ENCODE data around the gene PEA15. TPM values are rescaled to one million over a fixed set of nuclear protein-coding genes. Genes with fewer than 3 reads are reported as not detected.

Gene PEA15
- total and polyA plus RNA-seq, 2 donors (not counting 3 experiments of a cell fraction or from before 2014, with no cell fraction given): 250 to 304 TPM

DNA sequence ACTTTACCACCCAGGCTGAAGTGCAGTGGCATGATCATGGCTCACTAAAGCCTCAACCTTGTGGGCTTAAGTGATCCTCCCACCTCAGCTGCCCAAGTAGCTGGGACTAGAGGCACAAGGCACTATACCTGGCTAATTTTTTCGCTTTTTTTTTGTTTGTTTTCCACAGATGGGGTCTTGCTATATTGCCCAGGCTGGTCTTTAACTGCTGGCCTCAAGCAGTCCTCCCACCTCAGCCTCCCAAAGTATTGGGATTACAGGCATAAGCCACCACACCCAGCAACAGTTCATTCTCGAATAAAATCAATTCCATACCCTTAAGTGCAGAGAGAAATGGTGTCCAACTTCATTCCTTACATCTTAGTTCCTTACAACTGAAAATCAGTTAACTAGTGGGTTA, 32.4 kb downstream of the PEA15 start:
- H3K4me1 ChIP-seq (ENCODE audit: control insufficient read depth, extremely low read depth, insufficient read depth, low read length): no peaks in the 10 kb centered on the region
- FAIRE-seq: no peak
- ChIA-PET CTCF (interaction anchor here (2.9 kb wide), 1 partner anchor 44 kb away, joined by 18 read pairs; no protein-coding TSS in a partner anchor), POLR2A (no interaction called here)
- no peaks in the 10 kb centered on the region for H4K20me1 ChIP-seq (replicated peaks; ENCODE audit: control insufficient read depth, extremely low read depth, insufficient read depth, low read length)
- dilution Hi-C loops (cut with MboI; ENCODE audit: extremely low pct_ligation_motif_present, low sequenced_read_pairs) (no loop called here), intact Hi-C loops (cut with micrococcal nuclease) (no loop called here)
- DNase-seq (ENCODE audit: low read depth, low spot score): no peak
- TF ChIP-seq GATA2 (IDR thresholded peaks at IDR 0.05; ENCODE audit: insufficient read depth, insufficient read length, low read depth, low read length) (no peak), JUN (IDR thresholded peaks at IDR 0.05; ENCODE audit: borderline replicate concordance, insufficient read depth, insufficient read length, low read depth) (no peak), EZH2 (IDR thresholded peaks at IDR 0.05; ENCODE audit: borderline replicate concordance, low read depth, low read length, severe bottlenecking) (no peak), MYC (IDR thresholded peaks at IDR 0.05; ENCODE audit: low read depth, low read length) (no peak), POLR2AphosphoS5 (IDR thresholded peaks at IDR 0.05; ENCODE audit: insufficient read depth, low read depth, low read length) (no peak), FOS (IDR thresholded peaks at IDR 0.05; ENCODE audit: borderline replicate concordance, insufficient read depth, low read length) (no peak), POLR2A (IDR thresholded peaks at IDR 0.05; ENCODE audit: low read depth, low read length) (no peak)
- TF ChIP-seq, protein P1, sequence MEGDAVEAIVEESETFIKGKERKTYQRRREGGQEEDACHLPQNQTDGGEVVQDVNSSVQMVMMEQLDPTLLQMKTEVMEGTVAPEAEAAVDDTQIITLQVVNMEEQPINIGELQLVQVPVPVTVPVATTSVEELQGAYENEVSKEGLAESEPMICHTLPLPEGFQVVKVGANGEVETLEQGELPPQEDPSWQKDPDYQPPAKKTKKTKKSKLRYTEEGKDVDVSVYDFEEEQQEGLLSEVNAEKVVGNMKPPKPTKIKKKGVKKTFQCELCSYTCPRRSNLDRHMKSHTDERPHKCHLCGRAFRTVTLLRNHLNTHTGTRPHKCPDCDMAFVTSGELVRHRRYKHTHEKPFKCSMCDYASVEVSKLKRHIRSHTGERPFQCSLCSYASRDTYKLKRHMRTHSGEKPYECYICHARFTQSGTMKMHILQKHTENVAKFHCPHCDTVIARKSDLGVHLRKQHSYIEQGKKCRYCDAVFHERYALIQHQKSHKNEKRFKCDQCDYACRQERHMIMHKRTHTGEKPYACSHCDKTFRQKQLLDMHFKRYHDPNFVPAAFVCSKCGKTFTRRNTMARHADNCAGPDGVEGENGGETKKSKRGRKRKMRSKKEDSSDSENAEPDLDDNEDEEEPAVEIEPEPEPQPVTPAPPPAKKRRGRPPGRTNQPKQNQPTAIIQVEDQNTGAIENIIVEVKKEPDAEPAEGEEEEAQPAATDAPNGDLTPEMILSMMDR (IDR thresholded peaks at IDR 0.05; ENCODE audit: extremely low read depth in 1 of 2, insufficient read depth in 1 of 2, low read depth in 1 of 2, low read length in 2 of 2): no peak
- TF ChIP-seq, protein P2, sequence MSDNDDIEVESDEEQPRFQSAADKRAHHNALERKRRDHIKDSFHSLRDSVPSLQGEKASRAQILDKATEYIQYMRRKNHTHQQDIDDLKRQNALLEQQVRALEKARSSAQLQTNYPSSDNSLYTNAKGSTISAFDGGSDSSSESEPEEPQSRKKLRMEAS (IDR thresholded peaks at IDR 0.05; ENCODE audit: insufficient read depth, insufficient read length): no peak
- H3K36me3 ChIP-seq (ENCODE audit: control insufficient read depth in 2 of 2, extremely low read depth in 1 of 2, insufficient read depth in 2 of 2, low read length in 2 of 2): peaks cover 13 to 14% of the 10 kb centered on the region in 2 experiments
- no peak overlapping the region for H3K27ac ChIP-seq (ENCODE audit: insufficient read depth, low read depth, low read length)
- no peaks in the 10 kb centered on the region for H3K9me1 ChIP-seq (replicated peaks; ENCODE audit: control insufficient read depth, extremely low read depth, insufficient read depth, low read length)
- no peak overlapping the region for H2AFZ ChIP-seq (ENCODE audit: low read depth, low read length)
- H3K4me3 ChIP-seq (replicated peaks in 1 of 3; ENCODE audit: insufficient read depth in 1 of 3, low read depth in 1 of 3, low read length in 3 of 3): no peak overlapping the region
- no peaks in the 10 kb centered on the region for H3K27me3 ChIP-seq (ENCODE audit: control insufficient read depth in 2 of 2, insufficient read depth in 2 of 2, low read length in 2 of 2)
- no peak overlapping the region for H3K9ac ChIP-seq (replicated peaks; ENCODE audit: extremely low read depth, insufficient read depth, low read length)
- no peaks in the 10 kb centered on the region for H3K79me2 ChIP-seq (ENCODE audit: control insufficient read depth, insufficient read depth, low read length)
- H3K9me3 ChIP-seq (replicated peaks; ENCODE audit: control insufficient read depth, insufficient read depth, low read length): no peaks in the 10 kb centered on the region
- no TSS peak for BruUV-seq (replicated peaks)
- no peak overlapping the region for H3K4me2 ChIP-seq (ENCODE audit: insufficient read depth, low read length)

Data from endothelial cell of umbilical vein (primary cell).